PC-9 (cell line): ENCODE data around the gene CYB5B. TPM values are rescaled to one million over a fixed set of nuclear protein-coding genes. Genes with fewer than 3 reads are reported as not detected.

Experiments used
- BruUV-seq: library from RNA; stranded (reverse); fragments of 400-500 nt; replicated peaks from 2 replicates; lab custom pipeline; 2021; lab: Mats Ljungman, UMichigan
- CTCF ChIA-PET: fragments of 300-600 bp; sonication (Branson Sonifier 250); formaldehyde crosslinking; loops from one replicate; lab custom pipeline; 2022; ENCODE audit warnings: antibody characterized with exemption; lab: Charles Lee
- POLR2A ChIA-PET: fragments of 300-600 bp; sonication (Branson Sonifier 250); formaldehyde crosslinking; loops from one replicate; lab custom pipeline; 2022; ENCODE audit warnings: antibody characterized with exemption; ENCODE audit not compliant: unreplicated experiment; lab: Charles Lee
- DNase-seq, 2 experiments: peaks; one replicate each; pipeline versions ENCODE4 v3.0.0 to v3.0.0-alpha.2; 2015 to 2022; ENCODE audit warnings: mixed read lengths in 1 of 2
- H2AFZ ChIP-seq: fragments of 200-600 bp; sonication (generic); 2 replicates; pipeline ENCODE4 v1.8.1; 2017; ENCODE audit warnings: antibody characterized with exemption
- H3F3A ChIP-seq: fragments of 200-600 bp; sonication (generic); 2 replicates; pipeline ENCODE4 v1.8.1; 2017; ENCODE audit warnings: antibody characterized with exemption, mild to moderate bottlenecking, low read depth; ENCODE audit not compliant: insufficient read depth
- H3K27ac ChIP-seq: fragments of 200-600 bp; sonication (generic); 2 replicates; pipeline ENCODE4 v1.6.1; 2016; ENCODE audit warnings: mixed run types
- H3K27me3 ChIP-seq: fragments of 200-600 bp; sonication (generic); 2 replicates; pipeline ENCODE4 v1.6.1; 2016; ENCODE audit warnings: low read depth, mixed run types; ENCODE audit not compliant: insufficient read depth
- H3K36me3 ChIP-seq: fragments of 200-600 bp; sonication (generic); 2 replicates; pipeline ENCODE4 v1.6.1; 2016; ENCODE audit warnings: low read depth, mixed run types
- H3K4me1 ChIP-seq: fragments of 200-600 bp; sonication (generic); replicated peaks from 2 replicates; pipeline ENCODE4 v1.6.1; 2016; ENCODE audit warnings: mixed run types; ENCODE audit not compliant: insufficient read depth
- H3K4me2 ChIP-seq: fragments of 200-600 bp; sonication (generic); 2 replicates; pipeline ENCODE4 v1.6.1; 2017; ENCODE audit warnings: mixed run types
- H3K4me3 ChIP-seq: fragments of 200-600 bp; sonication (generic); 2 replicates; pipeline ENCODE4 v1.6.1; 2016; ENCODE audit warnings: mixed run types
- H3K79me2 ChIP-seq: fragments of 200-600 bp; sonication (generic); 2 replicates; pipeline ENCODE4 v1.6.1; 2017; ENCODE audit warnings: low read depth, mixed run types
- H3K9me2 ChIP-seq: fragments of 200-600 bp; sonication (generic); 2 replicates; pipeline ENCODE4 v1.8.1; 2017; ENCODE audit warnings: mild to moderate bottlenecking; ENCODE audit not compliant: insufficient read depth
- H3K9me3 ChIP-seq: fragments of 200-600 bp; sonication (generic); 2 replicates; pipeline ENCODE4 v1.8.1; 2016; ENCODE audit warnings: low read depth; ENCODE audit not compliant: insufficient read depth
- H4K20me1 ChIP-seq: fragments of 200-600 bp; sonication (generic); 2 replicates; pipeline ENCODE4 v1.8.1; 2017; ENCODE audit not compliant: insufficient read depth
- CTCF ChIP-seq: fragments of 200-600 bp; sonication (generic); conservative IDR thresholded peaks from 2 replicates; pipeline ENCODE4 v1.6.1; 2017; ENCODE audit warnings: mixed run types, antibody characterized with exemption, mild to moderate bottlenecking, moderate library complexity
- EZH2 ChIP-seq: fragments of 200-600 bp; sonication (generic); IDR thresholded peaks from 2 replicates; pipeline ENCODE4 v1.8.0; 2017; ENCODE audit warnings: antibody characterized with exemption, low read depth
- intact Hi-C: fragments of 100-400 bp; cut with micrococcal nuclease; formaldehyde crosslinking; loops from one replicate; pipeline ENCODE4 v1.10.0; 2022; ENCODE audit not compliant: unreplicated experiment
- total RNA-seq: library from RNA; stranded (reverse); gene quantifications from 2 replicates; pipeline ENCODE4 v1.2.3, GENCODE V29; 2021

CYB5B gene
- total RNA-seq, 1 experiment from 2014 or later: 29.3 TPM

- no peak for DNase-seq
- intact Hi-C loops: no loop called here
- Histone ChIP-seq H3K27me3 (no peaks in the 10 kb centered on the region), H3K9me2 (no peaks in the 10 kb centered on the region), H3K36me3 (no peaks in the 10 kb centered on the region; the same call in 1 of the 2 replicates), H4K20me1 (no peaks in the 10 kb centered on the region), H3K79me2 (no peaks in the 10 kb centered on the region), H3K4me3 (no peak overlapping the region), H3K27ac (no peak overlapping the region), H3K4me2 (no peak overlapping the region), H3K4me1 (no peaks in the 10 kb centered on the region), H2AFZ (no peak overlapping the region), H3K9me3 (no peaks in the 10 kb centered on the region), H3F3A (peaks cover 7% of the 10 kb centered on the region; the same call in 1 of the 2 replicates)
- CTCF ChIA-PET: no interaction called here
- POLR2A ChIA-PET: no interaction called here
- TF ChIP-seq EZH2 (no peak), CTCF (no peak)
- no TSS peak for BruUV-seq
Observed at GRCh38 chr16:69467080-69467479, 42.7 kb downstream of the CYB5B start.

- Histone ChIP-seq H3K9me2 (no peaks in the 10 kb centered on the region), H3K27ac (no peak overlapping the region), H2AFZ (no peak overlapping the region), H3K9me3 (no peaks in the 10 kb centered on the region), H3K79me2 (no peaks in the 10 kb centered on the region), H4K20me1 (no peaks in the 10 kb centered on the region), H3K4me3 (no peak overlapping the region), H3K27me3 (no peaks in the 10 kb centered on the region), H3F3A (peaks cover 10% of the 10 kb centered on the region; the same call in 1 of the 2 replicates), H3K4me2 (no peak overlapping the region), H3K4me1 (no peaks in the 10 kb centered on the region), H3K36me3 (no peaks in the 10 kb centered on the region; the same call in 1 of the 2 replicates)
- CTCF ChIA-PET: no interaction called here
- no TSS peak for BruUV-seq
- POLR2A ChIA-PET: no interaction called here
- intact Hi-C loops: no loop called here
- no peak for DNase-seq
- TF ChIP-seq CTCF: no peak
- TF ChIP-seq EZH2: no peak
Observed at GRCh38 chr16:69467531-69468204, 43.2 kb downstream of the CYB5B start.

GRCh38 chr16:69469807-69470561 lies 45.6 kb downstream of the CYB5B start:
- intact Hi-C loops: no loop called here
- no peaks in the 10 kb centered on the region for H3K27me3 ChIP-seq
- H4K20me1 ChIP-seq: no peaks in the 10 kb centered on the region
- no peak overlapping the region for H3K27ac ChIP-seq
- no peaks in the 10 kb centered on the region for H3K9me3 ChIP-seq
- no peak overlapping the region for H3K4me2 ChIP-seq
- BruUV-seq: no TSS peak
- no peaks in the 10 kb centered on the region for H3K4me1 ChIP-seq
- H3K36me3 ChIP-seq: peaks cover 19% of the 10 kb centered on the region
- no peak overlapping the region for H2AFZ ChIP-seq
- DNase-seq: no peak
- TF ChIP-seq CTCF: no peak
- no peak for TF ChIP-seq EZH2
- peaks cover 6% of the 10 kb centered on the region; the same call in 1 of the 2 replicates for H3K79me2 ChIP-seq
- POLR2A ChIA-PET: no interaction called here
- H3F3A ChIP-seq: peaks cover 19% of the 10 kb centered on the region; the same call in 1 of the 2 replicates
- CTCF ChIA-PET: no interaction called here
- H3K9me2 ChIP-seq: no peaks in the 10 kb centered on the region
- H3K4me3 ChIP-seq: no peak overlapping the region
